Jurkat, Clone E6-1 (cell line): ENCODE data around the gene SCYGR1.

Experiments used
- DNase-seq: peaks from one replicate; pipeline ENCODE4 v3.0.0-alpha.2; 2011; ENCODE audit warnings: low read depth, low spot score
- H3K4me3 ChIP-seq: 2 replicates; pipeline ENCODE4 v1.5.1; 2011; ENCODE audit warnings: mild to moderate bottlenecking, low read length, control low read depth, moderate library complexity

The SCYGR1 gene

GRCh38 chr2:227340106-227340505 is 47.6 kb downstream of the SCYGR1 start:
- H3K4me3 ChIP-seq, result no peak overlapping the region
- DNase-seq, result no peak

DNA sequence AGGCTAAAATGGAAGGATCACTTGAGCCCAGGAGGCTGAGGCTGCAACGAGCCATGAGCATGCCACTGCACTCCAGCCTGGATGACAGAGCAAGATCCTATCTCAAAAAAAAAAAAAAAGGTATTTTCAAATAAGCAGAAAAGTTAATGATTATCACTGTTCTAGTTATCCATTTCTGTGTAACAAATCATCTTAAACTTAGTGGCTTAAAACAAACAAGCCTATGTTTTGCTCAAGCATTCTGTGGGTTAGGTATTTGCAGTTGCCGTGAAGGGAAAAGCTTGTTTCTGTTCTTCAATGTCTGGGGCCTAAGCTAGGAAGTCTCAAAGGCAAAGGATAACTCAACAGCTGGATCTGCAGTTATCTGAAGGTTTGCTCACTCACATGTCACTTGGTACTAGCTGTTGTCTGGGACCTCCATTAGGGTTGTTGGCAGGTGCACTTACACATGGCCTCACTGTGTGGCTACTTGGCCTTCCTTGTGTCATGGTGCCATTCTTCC is 48.6 kb downstream of the SCYGR1 start:
- no peak for DNase-seq
- H3K4me3 ChIP-seq, result no peak overlapping the region
